ENCODE measurements around the gene PIK3C2G.
A peak's percentile ranks its signal among the peaks of the same experiment; 100 is the strongest.

Gene PIK3C2G

DNA sequence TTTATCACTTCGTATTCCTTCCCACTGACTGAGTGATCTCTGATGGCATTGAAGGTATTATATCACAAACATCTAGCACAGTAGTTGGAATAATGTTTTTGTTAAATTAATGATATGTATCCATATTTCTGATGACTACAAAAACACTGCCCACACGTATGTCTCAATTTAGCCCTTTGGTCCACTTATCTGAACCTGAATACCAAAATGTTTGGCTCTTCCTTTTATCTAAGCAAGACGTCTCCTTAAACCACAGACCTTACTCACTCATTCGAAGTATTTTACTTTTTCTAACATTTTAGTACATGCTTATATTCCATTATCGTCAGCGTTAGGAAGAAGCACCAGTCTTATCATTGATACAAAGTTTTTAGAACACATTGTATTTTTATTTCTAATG lies 126.4 kb downstream of the PIK3C2G start:
- no peak for DNase-seq (ENCODE audit: low read depth, low spot score)
- H3K4me3 ChIP-seq (ENCODE audit: low read length): no peak overlapping the region

DNA sequence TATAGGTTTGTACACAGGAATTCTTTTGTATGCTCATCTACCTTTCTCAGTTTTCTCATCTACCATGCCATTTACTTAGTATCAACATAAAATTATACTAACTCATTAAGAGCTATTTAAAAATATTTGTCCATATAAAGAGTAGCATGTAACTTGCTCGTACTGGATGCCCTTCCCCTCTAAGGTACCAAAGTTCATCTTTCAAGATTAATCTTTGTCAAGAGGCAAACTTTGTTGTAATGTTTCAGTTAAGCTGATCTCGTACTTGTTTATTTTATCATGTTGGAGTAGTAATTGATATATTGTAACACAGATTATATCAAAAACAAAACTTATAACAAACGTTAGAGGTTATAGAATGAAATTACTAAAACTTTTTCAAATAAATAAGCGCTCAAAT lies 128.5 kb downstream of the PIK3C2G start:
- no peak for DNase-seq (ENCODE audit: low read depth, low spot score)

DNA sequence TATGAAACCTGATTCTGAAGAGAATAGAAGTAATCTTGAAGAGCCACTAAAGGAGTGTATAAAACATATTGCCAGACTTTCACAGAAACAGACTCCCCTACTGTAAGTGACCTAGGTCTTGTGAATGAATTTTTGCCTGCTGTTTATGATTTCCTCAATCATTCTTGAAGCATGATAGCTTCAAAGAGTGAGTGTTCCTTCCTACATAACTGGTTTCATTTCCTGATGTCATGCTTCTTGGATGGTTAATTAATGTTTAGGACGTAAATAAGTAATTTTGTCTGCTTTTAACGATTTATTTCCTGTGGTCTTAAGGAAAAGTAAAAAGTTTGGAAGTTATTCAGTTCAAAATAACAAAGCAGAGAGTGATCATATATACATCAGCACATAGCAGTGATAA lies 129.8 kb downstream of the PIK3C2G start:
- no peak overlapping the region for H3K4me3 ChIP-seq (ENCODE audit: low read length)
- no peak for DNase-seq (ENCODE audit: low read depth, low spot score)

More for the DNA sequence above, 128.5 kb downstream of the PIK3C2G start:
- no peak overlapping the region for H3K4me3 ChIP-seq (ENCODE audit: low read length)

DNA sequence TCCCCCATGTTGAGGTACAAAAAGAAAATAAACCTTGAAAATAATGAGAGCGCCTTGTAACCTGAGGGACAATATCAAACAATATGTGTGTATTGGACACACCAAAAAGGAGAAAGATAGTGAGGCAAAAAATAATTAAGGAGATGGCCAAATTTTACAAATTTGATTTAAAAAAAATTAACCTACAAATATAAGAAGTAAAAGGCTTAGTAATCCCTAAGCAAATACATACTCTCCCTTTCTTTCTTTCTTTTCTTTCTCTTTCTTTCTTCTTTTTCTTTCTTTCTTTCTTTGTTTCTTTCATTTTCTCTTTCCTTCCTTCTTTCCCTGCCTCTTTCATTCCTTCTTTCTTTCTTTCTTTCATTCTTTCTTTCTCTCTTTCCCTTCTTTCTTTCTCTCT lies 133.4 kb downstream of the PIK3C2G start:
- no peak overlapping the region for H3K4me3 ChIP-seq (ENCODE audit: low read length)
- DNase-seq (ENCODE audit: low read depth, low spot score): no peak

DNA sequence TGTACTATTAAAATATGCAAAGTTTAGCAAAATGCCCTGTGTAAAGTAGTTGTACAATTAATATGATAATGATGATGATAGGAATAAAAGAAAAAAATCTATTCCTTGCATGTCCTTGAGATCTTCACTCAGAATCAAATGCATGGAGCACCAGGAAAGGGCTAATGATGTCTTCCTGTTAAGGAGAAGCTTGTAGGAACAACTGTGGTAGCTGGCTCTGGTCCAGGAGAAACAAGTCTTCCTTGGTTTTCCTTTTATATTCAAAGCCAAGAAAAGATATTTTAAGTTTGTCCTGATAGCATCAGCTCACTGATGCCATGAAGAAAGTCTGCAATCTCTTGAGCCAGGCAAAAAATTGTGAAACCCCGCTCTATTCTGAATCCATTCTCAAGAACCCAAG lies 138.9 kb downstream of the PIK3C2G start:
- no peak for DNase-seq (ENCODE audit: low read depth, low spot score)
- H3K4me3 ChIP-seq (ENCODE audit: low read length): no peak overlapping the region

DNA sequence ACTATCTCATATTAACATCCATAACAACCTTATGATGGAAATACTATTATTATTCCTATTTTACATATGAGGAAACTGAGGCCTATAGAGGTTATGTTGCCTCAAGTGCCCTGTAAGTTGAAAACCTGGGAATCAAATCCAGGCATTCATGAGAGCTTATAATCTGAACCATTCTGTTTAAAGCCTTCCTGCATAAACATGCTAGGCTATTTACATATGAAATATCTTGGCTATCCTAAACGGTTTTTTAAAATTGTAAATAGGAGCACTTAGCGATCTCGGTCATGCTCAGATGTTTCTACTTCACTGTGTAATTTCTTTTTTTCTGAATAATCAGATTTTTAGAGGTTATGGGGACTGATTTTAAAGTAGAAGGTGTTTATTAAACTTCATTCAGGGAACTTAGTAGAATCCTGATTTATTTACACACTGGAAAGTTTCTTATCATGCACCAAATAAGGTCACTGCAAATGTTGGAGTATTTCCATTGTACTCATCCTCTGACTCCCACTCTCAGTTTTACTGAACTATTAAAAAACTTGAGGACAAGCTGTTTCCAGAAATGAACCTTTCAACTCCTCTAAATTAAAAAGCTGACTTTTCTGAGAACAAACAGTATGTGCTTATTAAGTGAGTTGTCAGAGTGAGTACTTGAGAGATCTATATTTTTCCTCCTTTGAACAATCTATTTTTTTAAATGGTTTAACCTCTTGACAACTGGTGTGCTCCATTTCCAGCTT lies 141.7 kb downstream of the PIK3C2G start:
- no peak overlapping the region for H3K4me3 ChIP-seq (ENCODE audit: low read length)
- no peak for DNase-seq (ENCODE audit: low read depth, low spot score)

DNA sequence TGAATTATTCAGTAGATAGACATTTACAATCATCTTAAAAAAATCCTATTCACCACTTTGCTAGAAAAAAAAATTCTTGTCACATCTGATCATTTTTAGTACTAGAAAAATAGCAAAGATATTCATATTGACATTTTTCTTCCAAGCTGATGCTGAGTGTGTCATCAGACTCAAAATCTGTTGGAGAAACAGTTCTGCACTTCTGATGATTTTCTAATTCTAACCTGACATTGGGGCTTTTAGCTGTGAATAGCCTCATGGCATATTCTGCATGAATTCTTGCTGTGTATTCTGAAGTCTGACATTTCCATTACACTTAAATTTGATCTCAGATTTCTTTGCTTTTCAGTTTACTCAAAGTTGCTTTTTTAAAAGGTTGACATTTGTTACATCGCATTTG lies 150.1 kb downstream of the PIK3C2G start:
- no peak for DNase-seq (ENCODE audit: low read depth, low spot score)
- no peak overlapping the region for H3K4me3 ChIP-seq (ENCODE audit: low read length)

DNA sequence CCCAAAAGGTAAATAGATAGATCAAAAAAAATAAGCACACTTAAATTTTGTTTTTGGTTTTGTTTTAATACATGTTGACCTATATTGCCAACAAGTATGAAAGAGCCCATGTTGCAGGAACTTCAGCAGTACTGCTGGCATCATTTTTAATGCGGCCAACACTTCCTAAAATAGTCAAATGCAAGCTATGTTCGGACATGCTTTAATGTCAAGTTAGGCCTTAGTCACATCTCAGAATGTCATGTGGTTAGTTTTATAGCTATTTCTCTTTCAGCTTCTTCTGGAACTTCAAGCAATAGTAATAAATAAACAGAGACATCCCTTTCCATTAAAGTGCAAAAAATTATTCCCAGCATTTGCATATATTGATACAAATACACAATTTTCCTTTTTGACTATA lies 153.4 kb downstream of the PIK3C2G start:
- no peak for DNase-seq (ENCODE audit: low read depth, low spot score)
- no peak overlapping the region for H3K4me3 ChIP-seq (ENCODE audit: low read length)

DNA sequence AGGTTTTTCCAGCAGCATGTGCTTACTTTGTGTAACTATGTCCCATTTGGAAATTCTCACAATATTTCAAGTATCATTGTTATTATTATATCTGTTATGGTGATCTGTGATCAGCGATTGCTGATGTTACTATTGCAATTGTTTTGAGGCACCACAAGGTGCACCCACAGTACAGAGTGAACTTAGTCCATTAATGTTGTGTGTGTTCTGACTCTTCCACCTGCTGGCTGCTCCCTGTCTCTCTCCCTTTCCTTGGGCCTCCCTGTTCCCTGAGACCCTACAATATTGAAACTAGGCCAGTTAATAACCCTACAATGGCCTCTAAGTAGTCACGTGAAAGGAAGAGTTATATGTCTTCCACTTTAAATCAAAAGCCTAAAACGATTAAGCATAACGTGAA lies 153.9 kb downstream of the PIK3C2G start:
- no peak overlapping the region for H3K4me3 ChIP-seq (ENCODE audit: low read length)
- no peak for DNase-seq (ENCODE audit: low read depth, low spot score)

DNA sequence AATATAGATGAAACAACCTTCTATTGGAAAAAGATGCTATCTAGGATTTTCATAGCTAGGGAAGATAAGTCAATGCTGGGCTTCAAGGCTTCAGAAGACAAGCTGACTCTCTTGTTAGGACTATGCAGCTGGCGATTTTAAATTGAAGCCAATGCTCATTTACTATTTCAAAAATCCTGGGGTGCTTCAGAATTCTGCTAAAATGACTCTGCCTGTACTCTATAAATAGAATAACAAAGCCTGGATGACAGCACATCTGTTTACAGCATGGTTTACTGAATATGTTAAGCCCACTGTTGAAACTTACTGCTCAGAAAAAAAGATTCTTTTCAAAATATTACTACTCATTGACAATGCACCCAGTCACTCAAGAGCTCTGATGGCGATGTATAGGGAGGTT lies 155.1 kb downstream of the PIK3C2G start:
- DNase-seq (ENCODE audit: low read depth, low spot score): no peak
- H3K4me3 ChIP-seq (ENCODE audit: low read length): no peak overlapping the region

DNA sequence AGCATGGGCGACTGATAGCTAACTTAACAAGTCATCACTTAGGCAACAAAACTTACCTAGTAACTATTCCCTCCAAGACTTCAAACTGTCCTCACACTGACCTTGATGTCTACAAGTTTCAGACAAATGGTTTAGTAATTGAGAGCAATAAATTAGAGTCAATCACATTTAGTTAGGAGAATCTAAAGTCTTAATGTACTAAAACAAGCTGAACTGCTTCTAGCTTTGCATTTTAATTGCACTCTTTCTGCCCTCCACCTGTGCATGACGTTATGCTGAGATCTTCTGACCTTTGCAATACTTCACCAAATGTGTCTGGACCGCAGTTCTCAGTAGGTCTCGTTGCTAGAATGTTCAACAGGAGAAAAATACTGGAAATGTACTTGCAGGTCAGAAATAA lies 158.0 kb downstream of the PIK3C2G start:
- DNase-seq (ENCODE audit: low read depth, low spot score): no peak
- no peak overlapping the region for H3K4me3 ChIP-seq (ENCODE audit: low read length)

DNA sequence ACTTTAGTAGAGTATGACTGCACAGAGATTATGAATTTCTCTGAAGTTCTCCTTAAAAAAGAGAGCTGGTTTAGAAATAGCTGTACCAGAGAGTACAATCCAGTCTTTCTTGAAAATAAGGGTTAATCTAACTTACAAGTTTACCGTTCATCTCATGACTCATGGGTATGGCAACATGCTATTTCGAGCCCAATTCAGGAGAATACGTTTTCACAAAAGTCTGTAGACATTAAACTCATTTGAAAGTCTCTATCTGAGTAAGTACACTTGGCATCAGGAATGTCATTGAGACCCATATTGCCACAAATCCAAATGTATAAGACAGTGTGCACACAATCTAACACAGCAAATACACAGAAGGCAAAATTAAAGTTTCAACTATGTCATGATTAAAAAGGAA lies 160.5 kb downstream of the PIK3C2G start:
- no peak for DNase-seq (ENCODE audit: low read depth, low spot score)
- H3K4me3 ChIP-seq (ENCODE audit: low read length): no peak overlapping the region

DNA sequence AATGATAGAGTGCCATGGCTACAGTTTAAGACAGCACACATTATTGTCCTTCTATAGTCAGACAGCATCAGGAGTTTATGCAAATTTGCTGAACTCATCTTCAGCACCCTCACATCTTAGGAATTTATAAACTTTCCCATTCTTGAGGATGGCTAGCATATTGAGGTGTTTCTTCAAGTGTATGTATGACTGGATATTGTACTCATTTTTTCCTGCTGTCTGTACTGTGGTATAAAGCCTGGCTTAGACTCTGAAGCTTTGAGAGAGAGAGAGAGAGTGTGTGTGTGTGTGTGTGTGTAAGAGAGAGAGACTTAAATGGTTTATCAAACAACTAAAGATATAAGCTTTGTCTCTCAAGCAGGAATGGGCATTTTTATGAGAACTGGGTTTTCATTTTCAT lies 161.6 kb downstream of the PIK3C2G start:
- DNase-seq (ENCODE audit: low read depth, low spot score): no peak
- no peak overlapping the region for H3K4me3 ChIP-seq (ENCODE audit: low read length)

DNA sequence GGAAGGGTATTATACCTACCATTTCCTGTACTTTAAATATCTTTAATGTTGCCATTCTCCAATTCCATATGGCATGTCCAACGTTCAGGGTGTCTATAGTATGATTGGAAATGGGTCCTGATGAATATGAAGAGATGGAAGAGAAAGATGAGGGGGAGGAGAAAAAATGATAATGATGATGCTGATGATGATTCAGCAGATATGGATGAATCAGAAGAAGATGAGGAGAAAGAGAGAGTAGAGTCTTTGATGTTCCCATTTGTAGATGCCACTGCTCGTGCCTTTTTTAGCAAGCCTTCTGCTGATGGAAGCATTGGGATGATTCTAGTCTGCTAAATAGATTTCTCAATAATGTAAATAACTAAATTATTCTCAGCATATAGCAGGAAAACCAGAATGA lies 163.5 kb downstream of the PIK3C2G start:
- H3K4me3 ChIP-seq (ENCODE audit: low read length): no peak overlapping the region
- DNase-seq (ENCODE audit: low read depth, low spot score): no peak

DNA sequence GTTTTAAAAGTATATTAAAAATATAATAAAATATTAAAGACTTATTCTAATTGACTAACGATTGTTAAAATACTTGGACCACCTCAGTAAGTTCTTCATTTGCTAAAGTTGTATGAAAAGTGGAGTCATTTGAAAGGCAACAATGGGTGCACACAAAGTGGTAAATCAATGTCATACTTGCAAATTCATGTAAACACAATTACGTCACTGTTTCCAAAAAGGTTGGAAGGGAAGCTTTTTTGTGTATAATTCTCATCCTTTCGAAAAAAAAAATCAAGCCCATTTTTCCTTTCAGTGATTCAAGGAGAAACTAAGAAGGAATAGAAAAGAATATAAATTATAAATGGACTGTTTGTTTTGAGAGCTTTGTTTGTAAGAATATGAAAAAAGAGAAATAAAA lies 166.2 kb downstream of the PIK3C2G start:
- no peak for DNase-seq (ENCODE audit: low read depth, low spot score)

DNA sequence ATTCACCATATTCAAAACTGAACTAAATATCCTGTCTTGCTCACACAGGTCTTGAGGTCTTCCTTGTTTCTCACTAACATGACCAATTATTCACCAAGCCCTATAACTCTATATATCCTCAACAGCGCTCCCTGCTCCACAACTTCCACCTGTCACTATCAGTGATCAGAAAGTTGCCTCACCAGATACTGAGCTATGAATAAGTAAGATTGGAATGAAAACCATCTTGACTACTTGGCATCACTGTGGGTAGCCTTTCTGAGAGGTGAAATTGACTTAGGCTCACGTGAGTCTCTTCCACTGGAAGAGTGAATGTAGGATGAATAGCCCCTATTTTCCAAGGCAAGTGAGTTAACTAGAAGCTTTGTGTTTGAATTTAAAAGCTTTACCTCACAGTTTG lies 167.1 kb downstream of the PIK3C2G start:
- H3K4me3 ChIP-seq (ENCODE audit: low read length): no peak overlapping the region
- no peak for DNase-seq (ENCODE audit: low read depth, low spot score)

More for the DNA sequence above, 166.2 kb downstream of the PIK3C2G start:
- no peak overlapping the region for H3K4me3 ChIP-seq (ENCODE audit: low read length)

DNA sequence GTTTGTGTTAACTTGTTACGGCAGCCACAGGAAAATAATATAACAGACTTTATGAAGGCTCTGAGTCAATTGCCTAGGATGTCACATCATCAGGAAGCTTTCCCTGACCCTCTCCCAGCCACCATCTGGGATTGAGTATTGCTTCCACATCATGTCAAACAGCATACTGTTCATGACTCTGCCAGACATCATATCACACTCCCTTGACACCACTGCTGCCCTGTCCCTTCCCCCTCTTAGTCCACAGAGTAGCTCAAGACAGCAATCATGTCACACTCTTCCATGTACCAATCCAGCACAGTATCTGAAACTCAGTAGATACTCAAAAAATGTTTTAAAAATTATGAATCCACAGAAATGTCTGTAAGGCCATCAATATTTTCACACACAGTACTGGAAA lies 168.0 kb downstream of the PIK3C2G start:
- no peak overlapping the region for H3K4me3 ChIP-seq (ENCODE audit: low read length)
- DNase-seq (ENCODE audit: low read depth, low spot score): no peak

DNA sequence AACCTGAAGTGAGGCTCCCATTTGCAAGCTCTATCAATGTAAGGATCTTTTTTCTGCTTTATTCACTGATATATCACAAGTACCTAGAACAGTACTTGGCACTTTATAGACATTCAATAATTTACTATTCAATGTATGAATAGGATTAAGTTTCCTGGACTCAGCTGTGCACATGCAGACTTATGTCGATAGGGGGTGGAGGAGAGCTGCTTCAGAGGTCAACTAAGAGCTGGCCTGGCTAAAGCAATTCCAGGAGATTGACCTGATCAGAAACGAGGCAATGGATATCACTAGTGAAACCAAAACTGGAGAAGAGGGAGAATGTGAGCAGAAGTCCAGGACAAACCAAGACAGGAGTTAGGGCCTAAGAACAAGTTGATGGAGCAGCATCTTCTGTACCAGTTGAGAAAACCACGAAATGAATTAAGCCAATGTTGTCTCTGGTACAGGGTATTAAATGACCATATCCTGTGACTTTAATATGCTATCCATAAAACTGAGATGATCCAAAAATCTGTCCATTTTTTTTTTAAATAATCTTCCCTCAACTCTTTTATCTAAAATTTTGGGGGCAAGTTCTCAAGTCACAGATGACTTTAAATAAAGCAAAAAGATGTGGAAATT lies 169.2 kb downstream of the PIK3C2G start:
- no peak overlapping the region for H3K4me3 ChIP-seq (ENCODE audit: low read length)
- peak; percentile 18 for DNase-seq (ENCODE audit: low read depth, low spot score)

DNA sequence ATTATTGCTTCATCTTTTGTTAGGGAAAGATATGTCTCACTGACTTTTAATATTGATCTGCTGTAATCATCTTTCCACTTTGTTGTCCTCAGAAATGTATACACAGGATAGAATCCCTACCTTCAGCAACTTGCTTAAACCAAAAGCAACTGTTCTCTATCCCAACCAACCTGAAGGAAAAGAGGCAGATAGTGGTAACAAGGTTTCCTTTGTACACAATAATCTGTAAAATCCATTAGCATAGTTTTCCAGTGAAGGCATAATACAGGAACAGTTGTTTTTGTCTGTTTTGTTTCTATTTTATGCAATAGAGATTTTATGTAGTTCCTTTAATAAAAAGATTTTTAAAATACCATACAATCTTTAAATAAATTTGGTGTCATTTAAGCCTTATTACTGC lies 170.5 kb downstream of the PIK3C2G start:
- DNase-seq (ENCODE audit: low read depth, low spot score): no peak
- no peak overlapping the region for H3K4me3 ChIP-seq (ENCODE audit: low read length)

DNA sequence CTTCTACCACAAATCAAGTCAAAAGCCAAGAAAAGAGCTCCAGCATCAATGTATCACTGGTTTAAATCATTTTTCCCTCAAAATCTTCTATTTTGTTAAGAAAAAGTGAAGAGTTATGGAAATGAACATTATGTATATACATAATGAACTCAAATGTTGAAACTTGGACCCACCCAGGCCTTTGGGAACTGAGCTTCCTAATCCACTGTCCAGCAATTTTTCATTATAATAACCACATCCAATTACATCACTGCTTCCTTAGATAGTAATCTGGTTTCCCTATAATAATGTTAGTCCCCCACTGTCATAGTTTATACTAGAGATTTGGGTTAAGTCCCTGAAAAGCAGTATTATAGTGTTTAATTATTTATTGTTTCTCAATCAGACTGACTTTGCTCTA lies 170.9 kb downstream of the PIK3C2G start:
- DNase-seq (ENCODE audit: low read depth, low spot score): no peak

DNA sequence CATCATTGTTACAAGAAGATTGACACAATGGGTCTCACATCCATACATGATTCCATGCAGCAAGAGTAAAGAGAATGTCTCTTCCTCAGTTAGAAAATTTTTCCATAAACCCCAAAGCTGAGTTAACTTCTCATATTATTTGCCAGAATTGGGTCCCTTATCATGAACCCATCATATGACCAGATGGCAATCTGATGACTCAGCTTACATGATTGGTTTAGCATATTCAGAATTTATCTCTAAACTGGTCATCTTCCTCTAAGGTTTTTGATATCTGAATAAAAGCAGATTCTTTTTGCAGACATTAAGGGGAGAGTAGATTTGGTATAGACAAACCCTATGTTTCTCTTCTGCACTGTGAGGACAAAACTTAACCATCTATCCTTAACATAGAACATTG lies 174.9 kb downstream of the PIK3C2G start:
- no peak overlapping the region for H3K4me3 ChIP-seq (ENCODE audit: low read length)
- DNase-seq (ENCODE audit: low read depth, low spot score): no peak

More for the DNA sequence above, 170.9 kb downstream of the PIK3C2G start:
- H3K4me3 ChIP-seq (ENCODE audit: low read length): no peak overlapping the region

Data from Jurkat, Clone E6-1 (cell line).